ENCODE measurements around the gene CPNE7. TPM values are rescaled to one million over a fixed set of nuclear protein-coding genes. Genes with fewer than 3 reads are reported as not detected.

CPNE7 gene
- not detected for polyA plus RNA-seq (2012; ENCODE audit: insufficient read length, low read depth)

- TF ChIP-seq POLR2AphosphoS5 (IDR thresholded peaks at IDR 0.05; ENCODE audit: low read depth, low read length) = no peak
- TF ChIP-seq FOXP2 (optimal IDR thresholded peaks at IDR 0.05; ENCODE audit: borderline replicate concordance, extremely low read depth, extremely low read length, insufficient read depth) = no peak
- TF ChIP-seq SIN3A (IDR thresholded peaks at IDR 0.05; ENCODE audit: borderline replicate concordance, insufficient read depth, low read length) = no peak
Measured at GRCh38 chr16:89575247-89576152, at the start of gene CPNE7. Gene CPNE7, plus strand, starts transcription at chr16:89575758. Its CDS starts 140 bp downstream, at chr16:89575898.

- TF ChIP-seq REST (IDR thresholded peaks at IDR 0.05; ENCODE audit: insufficient read depth in 1 of 2, low read depth in 2 of 2, low read length in 2 of 2) (no peak), FOXP2 (optimal IDR thresholded peaks at IDR 0.05; ENCODE audit: borderline replicate concordance, extremely low read depth, extremely low read length, insufficient read depth) (no peak), POLR2AphosphoS5 (IDR thresholded peaks at IDR 0.05; ENCODE audit: low read depth, low read length) (no peak), SIN3A (IDR thresholded peaks at IDR 0.05; ENCODE audit: borderline replicate concordance, insufficient read depth, low read length) (no peak), TAF1 (IDR thresholded peaks at IDR 0.05; ENCODE audit: borderline replicate concordance, insufficient read depth, low read length) (no peak)
Measured at GRCh38 chr16:89529097-89529496, 46.5 kb upstream of the CPNE7 start.

- no peak for TF ChIP-seq FOXP2 (optimal IDR thresholded peaks at IDR 0.05; ENCODE audit: borderline replicate concordance, extremely low read depth, extremely low read length, insufficient read depth)
- TF ChIP-seq REST (IDR thresholded peaks at IDR 0.05; ENCODE audit: insufficient read depth in 1 of 2, low read depth in 2 of 2, low read length in 2 of 2) = no peak
- no peak for TF ChIP-seq TAF1 (IDR thresholded peaks at IDR 0.05; ENCODE audit: borderline replicate concordance, insufficient read depth, low read length)
Measured at GRCh38 chr16:89530401-89531381, 44.9 kb upstream of the CPNE7 start.

- TF ChIP-seq TAF1 (IDR thresholded peaks at IDR 0.05; ENCODE audit: borderline replicate concordance, insufficient read depth, low read length) (no peak), REST (IDR thresholded peaks at IDR 0.05; ENCODE audit: insufficient read depth in 1 of 2, low read depth in 2 of 2, low read length in 2 of 2) (no peak), FOXP2 (optimal IDR thresholded peaks at IDR 0.05; ENCODE audit: borderline replicate concordance, extremely low read depth, extremely low read length, insufficient read depth) (no peak), POLR2AphosphoS5 (IDR thresholded peaks at IDR 0.05; ENCODE audit: low read depth, low read length) (no peak), SIN3A (IDR thresholded peaks at IDR 0.05; ENCODE audit: borderline replicate concordance, insufficient read depth, low read length) (no peak)
Measured at GRCh38 chr16:89531821-89532526, 43.6 kb upstream of the CPNE7 start.

Measured in PFSK-1 (cell line).